Endothelial cell (in vitro differentiated cells): ENCODE data around the gene COQ5. TPM values are rescaled to one million over a fixed set of nuclear protein-coding genes. Genes with fewer than 3 reads are reported as not detected.

Source experiments
- DNase-seq: peaks from one replicate; pipeline ENCODE4 v3.0.0; 2021; ENCODE audit warnings: low spot score
- H3K27ac Mint-ChIP-seq: one replicate; pipeline ENCODE4 v1.8.0; 2021; ENCODE audit warnings: mixed read lengths, inconsistent platforms; ENCODE audit not compliant: unreplicated experiment
- H3K27me3 Mint-ChIP-seq: one replicate; pipeline ENCODE4 v1.8.0; 2021; ENCODE audit warnings: mild to moderate bottlenecking, moderate library complexity, mixed read lengths, inconsistent platforms; ENCODE audit not compliant: unreplicated experiment
- H3K36me3 Mint-ChIP-seq: one replicate; pipeline ENCODE4 v1.8.0; 2021; ENCODE audit warnings: mild to moderate bottlenecking, low read depth, mixed read lengths, inconsistent platforms; ENCODE audit not compliant: unreplicated experiment
- H3K4me1 Mint-ChIP-seq: one replicate; pipeline ENCODE4 v1.8.0; 2021; ENCODE audit warnings: mild to moderate bottlenecking, mixed read lengths, inconsistent platforms; ENCODE audit not compliant: unreplicated experiment
- H3K4me3 Mint-ChIP-seq: one replicate; pipeline ENCODE4 v1.8.0; 2021; ENCODE audit warnings: mild to moderate bottlenecking, mixed read lengths, inconsistent platforms; ENCODE audit not compliant: unreplicated experiment
- H3K9me3 Mint-ChIP-seq: one replicate; pipeline ENCODE4 v1.8.0; 2021; ENCODE audit warnings: mixed read lengths, inconsistent platforms; ENCODE audit not compliant: unreplicated experiment
- CTCF ChIP-seq: fragments of 200-600 bp; sonication (generic); IDR thresholded peaks from one replicate; pipeline ENCODE4 v1.5.0; 2021; ENCODE audit warnings: antibody characterized with exemption; ENCODE audit not compliant: unreplicated experiment
- total RNA-seq: library from RNA; stranded (reverse); fragmentation: NEBNext Ultra II Directional; extraction: Animal tissue kit (Norgen Biotek cat#: 25700); gene quantifications from one replicate; pipeline ENCODE4 v1.2.1, GENCODE V29; 2021; ENCODE audit not compliant: unreplicated experiment

COQ5 gene
- total RNA-seq, 1 donor from 2014 or later = 27.2 TPM

- H3K4me3 Mint-ChIP-seq = no peak overlapping the region
- no peak for DNase-seq
- no peak overlapping the region for H3K27ac Mint-ChIP-seq
- no peaks in the 10 kb centered on the region for H3K9me3 Mint-ChIP-seq
- no peak for TF ChIP-seq CTCF
- no peaks in the 10 kb centered on the region for H3K36me3 Mint-ChIP-seq
- H3K27me3 Mint-ChIP-seq = no peaks in the 10 kb centered on the region
- H3K4me1 Mint-ChIP-seq = peaks cover 3% of the 10 kb centered on the region
These were observed 15.7 kb upstream of the COQ5 start for GRCh38 chr12:120544691-120545090.

GRCh38 chr12:120542166-120542565 lies 13.2 kb upstream of the COQ5 start:
- no peaks in the 10 kb centered on the region for H3K27me3 Mint-ChIP-seq
- H3K27ac Mint-ChIP-seq = no peak overlapping the region
- no peak overlapping the region for H3K4me3 Mint-ChIP-seq
- no peak for TF ChIP-seq CTCF
- H3K9me3 Mint-ChIP-seq = no peaks in the 10 kb centered on the region
- DNase-seq = no peak
- H3K4me1 Mint-ChIP-seq = peaks cover 18% of the 10 kb centered on the region
- peaks cover 3% of the 10 kb centered on the region for H3K36me3 Mint-ChIP-seq

- Mint-ChIP-seq H3K27ac (no peak overlapping the region), H3K4me1 (peaks cover 32% of the 10 kb centered on the region), H3K9me3 (no peaks in the 10 kb centered on the region), H3K36me3 (peaks cover 3% of the 10 kb centered on the region), H3K27me3 (no peaks in the 10 kb centered on the region), H3K4me3 (no peak overlapping the region)
- no peak for DNase-seq
- TF ChIP-seq CTCF = no peak
These were observed 11.5 kb upstream of the COQ5 start for GRCh38 chr12:120540445-120540844.

- peaks cover 35% of the 10 kb centered on the region for H3K4me1 Mint-ChIP-seq
- H3K9me3 Mint-ChIP-seq = no peaks in the 10 kb centered on the region
- no peak for DNase-seq
- peak overlapping the region; percentile 48 for H3K27ac Mint-ChIP-seq
- H3K27me3 Mint-ChIP-seq = no peaks in the 10 kb centered on the region
- H3K36me3 Mint-ChIP-seq = peaks cover 3% of the 10 kb centered on the region
- no peak overlapping the region for H3K4me3 Mint-ChIP-seq
- TF ChIP-seq CTCF = no peak
These were observed 10.3 kb upstream of the COQ5 start for GRCh38 chr12:120539303-120539702.

GRCh38 chr12:120538281-120539156 lies 9.6 kb upstream of the COQ5 start:
- H3K9me3 Mint-ChIP-seq = no peaks in the 10 kb centered on the region
- H3K27ac Mint-ChIP-seq = peak overlapping the region; percentile 81
- peaks cover 3% of the 10 kb centered on the region for H3K36me3 Mint-ChIP-seq
- no peak for TF ChIP-seq CTCF
- no peaks in the 10 kb centered on the region for H3K27me3 Mint-ChIP-seq
- no peak for DNase-seq
- H3K4me3 Mint-ChIP-seq = peak overlapping the region; percentile 47
- peaks cover 35% of the 10 kb centered on the region for H3K4me1 Mint-ChIP-seq
